Measurements from ENCODE around the gene ASB10.
A peak's percentile ranks its signal among the peaks of the same experiment; 100 is the strongest.

Gene ASB10

GRCh38 chr7:151129117-151129959 lies 57.7 kb downstream of the ASB10 start:
- TF ChIP-seq CTCF (IDR thresholded peaks at IDR 0.05) (no peak), ZFX (IDR thresholded peaks at IDR 0.05; ENCODE audit: borderline replicate concordance) (no peak)
- no peak overlapping the region for H3K27ac ChIP-seq

DNA sequence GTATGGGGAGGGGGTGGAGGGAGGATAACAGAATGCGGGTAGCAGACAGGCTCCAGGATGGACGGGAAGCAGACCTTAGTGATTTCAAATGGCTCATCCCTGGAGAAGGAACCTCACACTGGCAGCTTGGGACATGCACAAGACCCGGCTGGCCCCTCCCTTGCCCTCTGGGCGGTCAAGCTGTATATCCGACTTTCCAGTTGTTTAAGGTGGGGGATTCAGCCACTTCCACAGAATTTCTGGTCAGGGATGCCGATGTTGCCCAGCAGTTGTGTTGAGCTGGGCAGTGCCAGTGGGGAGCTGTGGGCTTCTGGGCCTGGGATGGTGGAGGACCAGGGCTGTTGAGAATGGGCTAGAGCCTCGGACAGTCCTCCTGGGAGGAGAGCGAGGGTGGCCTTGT lies 58.3 kb downstream of the ASB10 start:
- TF ChIP-seq CTCF (IDR thresholded peaks at IDR 0.05) (no peak), ZFX (IDR thresholded peaks at IDR 0.05; ENCODE audit: borderline replicate concordance) (no peak)
- no peak overlapping the region for H3K27ac ChIP-seq

DNA sequence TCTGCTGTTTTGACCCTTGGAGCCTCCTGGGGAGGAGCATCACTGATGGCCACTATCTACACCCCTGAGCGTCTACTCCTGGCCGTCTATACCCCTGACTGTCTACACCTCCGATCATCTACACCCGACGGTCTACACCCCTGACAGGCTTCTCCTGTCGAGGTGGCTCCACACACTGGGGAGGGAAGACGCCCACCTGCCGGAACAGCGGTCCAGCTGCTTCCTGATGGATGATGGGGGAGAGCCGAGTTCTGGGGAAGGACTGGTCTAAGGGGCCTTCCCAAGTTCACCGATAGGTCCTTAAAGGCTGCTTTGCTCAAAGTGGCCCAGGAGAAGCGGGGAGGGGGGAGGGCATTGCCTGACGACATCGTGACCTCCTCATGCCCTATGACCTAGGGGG lies 58.9 kb downstream of the ASB10 start:
- no peak for TF ChIP-seq ZFX (IDR thresholded peaks at IDR 0.05; ENCODE audit: borderline replicate concordance)
- no peak for TF ChIP-seq CTCF (IDR thresholded peaks at IDR 0.05)
- no peak overlapping the region for H3K27ac ChIP-seq

GRCh38 chr7:151126491-151127137 lies 60.4 kb downstream of the ASB10 start:
- H3K27ac ChIP-seq, result peak overlapping the region; percentile 87

GRCh38 chr7:151125846-151126481 lies 61.1 kb downstream of the ASB10 start:
- peak overlapping the region; percentile 87 for H3K27ac ChIP-seq
- TF ChIP-seq CTCF (IDR thresholded peaks at IDR 0.05) (no peak; the same call in 1 of the 2 replicates), ZFX (IDR thresholded peaks at IDR 0.05; ENCODE audit: borderline replicate concordance) (no peak)

More at GRCh38 chr7:151126491-151127137, 60.4 kb downstream of the ASB10 start:
- TF ChIP-seq CTCF (IDR thresholded peaks at IDR 0.05), result no peak
- no peak for TF ChIP-seq ZFX (IDR thresholded peaks at IDR 0.05; ENCODE audit: borderline replicate concordance)

All from 22Rv1 (cell line).